Activated CD4-positive, alpha-beta T cell treated with anti-CD3 and anti-CD28 coated beads for 48 hours (primary cell): ENCODE measurements around the gene SLC6A12.
"Not testable (repeated sequence)": the region's sequence is repeated elsewhere in the genome, so short reads cannot be mapped to it uniquely, and the experiment has no call there.

ENCODE experiments used
- DNase-seq: peaks from one replicate; pipeline ENCODE4 v3.0.0-alpha.2; 2020

The SLC6A12 gene

GRCh38 chr12:214003-214741, at the start of gene SLC6A12:
SLC6A12 (minus strand) TSS chr12:214157; CDS start chr12:209986, 4,171 bp downstream.
- DNase-seq, result no peak

GRCh38 chr12:263574-263973, 49.6 kb upstream of the SLC6A12 start:
- DNase-seq, result no peak

- DNase-seq, result no peak
These were observed 48.9 kb upstream of the SLC6A12 start, which contains the start of gene SLC6A13 for GRCh38 chr12:262817-263216. SLC6A13 (minus strand) TSS chr12:262836; CDS start chr12:260052, 2,784 bp downstream.

- DNase-seq, result no peak
These were observed 48.2 kb upstream of the SLC6A12 start for GRCh38 chr12:262113-262512.

GRCh38 chr12:257521-258321, 43.8 kb upstream of the SLC6A12 start:
- DNase-seq, result no peak

GRCh38 chr12:256958-257357, 43.0 kb upstream of the SLC6A12 start:
- DNase-seq, result no peak

- DNase-seq, result no peak
These were observed 42.3 kb upstream of the SLC6A12 start for GRCh38 chr12:256225-256624.

- DNase-seq, result no peak
These were observed 41.0 kb upstream of the SLC6A12 start for GRCh38 chr12:254912-255311.

GRCh38 chr12:254039-254438, 40.1 kb upstream of the SLC6A12 start:
- DNase-seq, result no peak

GRCh38 chr12:253116-253831, 39.3 kb upstream of the SLC6A12 start:
- DNase-seq, result no peak

- no peak for DNase-seq
These were observed 38.7 kb upstream of the SLC6A12 start for GRCh38 chr12:252636-253035.

- DNase-seq, result no peak
These were observed 33.3 kb upstream of the SLC6A12 start for GRCh38 chr12:247271-247670.

GRCh38 chr12:243381-243780, 29.4 kb upstream of the SLC6A12 start:
- no peak for DNase-seq

- no peak for DNase-seq
These were observed 28.5 kb upstream of the SLC6A12 start for GRCh38 chr12:242496-242895.

- DNase-seq, result no peak
These were observed 27.3 kb upstream of the SLC6A12 start for GRCh38 chr12:241266-241665.

- no peak for DNase-seq
These were observed 26.6 kb upstream of the SLC6A12 start for GRCh38 chr12:240566-240965.

- no peak for DNase-seq
These were observed 24.9 kb upstream of the SLC6A12 start for GRCh38 chr12:238736-239398.

GRCh38 chr12:238116-238515, 24.2 kb upstream of the SLC6A12 start:
- DNase-seq, result no peak

- no peak for DNase-seq
These were observed 23.3 kb upstream of the SLC6A12 start for GRCh38 chr12:237026-237815.

GRCh38 chr12:236445-236844, 22.5 kb upstream of the SLC6A12 start:
- no peak for DNase-seq

GRCh38 chr12:235967-236366, 22.0 kb upstream of the SLC6A12 start:
- DNase-seq, result not testable (repeated sequence)

- no peak for DNase-seq
These were observed 21.0 kb upstream of the SLC6A12 start for GRCh38 chr12:234891-235415.
